K562 (cell line): ENCODE data around the gene IFT122. TPM values are rescaled to one million over a fixed set of nuclear protein-coding genes. Genes with fewer than 3 reads are reported as not detected.

Source experiments
- CBFA2T2 ChIP-seq: fragments of 450-650 bp; conservative IDR thresholded peaks from 2 replicates; pipeline ENCODE4 v1.6.1; 2017; ENCODE audit warnings: mild to moderate bottlenecking
- KAT7 ChIP-seq: sonication (generic); formaldehyde crosslinking; IDR thresholded peaks from 2 replicates; pipeline ENCODE4 v1.8.0; 2022; ENCODE audit warnings: missing genetic modification reagents, mild to moderate bottlenecking, borderline replicate concordance
- MEIS2 ChIP-seq: fragments of 450-650 bp; IDR thresholded peaks from 2 replicates; pipeline ENCODE4 v1.6.1; 2014; ENCODE audit warnings: mild to moderate bottlenecking; ENCODE audit not compliant: partially characterized antibody
- NCOA1 ChIP-seq: fragments of 450-650 bp; IDR thresholded peaks from 2 replicates; pipeline ENCODE4 v1.6.1; 2016; ENCODE audit warnings: low read depth
- NFYB ChIP-seq: IDR thresholded peaks from 2 replicates; pipeline ENCODE4 v1.6.1; 2011; ENCODE audit warnings: mild to moderate bottlenecking, moderate library complexity; ENCODE audit not compliant: insufficient read length; ENCODE audit errors: extremely low read depth
- OTX1 ChIP-seq: fragments of 450-650 bp; formaldehyde crosslinking; IDR thresholded peaks from 2 replicates; pipeline ENCODE4 v1.4.0; 2022; ENCODE audit warnings: mild to moderate bottlenecking
- PURB ChIP-seq: sonication (generic); formaldehyde crosslinking; IDR thresholded peaks from 2 replicates; pipeline ENCODE4 v1.9.0; 2021; ENCODE audit warnings: low read depth, mild to moderate bottlenecking, missing genetic modification reagents
- RBM25 ChIP-seq: fragments of 200-400 bp; formaldehyde crosslinking; IDR thresholded peaks from 2 replicates; pipeline ENCODE4 v1.6.1; 2018; ENCODE audit warnings: low read length, low read depth, moderate library complexity; ENCODE audit not compliant: severe bottlenecking
- SIN3A ChIP-seq, 2 experiments: fragments of 150-350 bp in 1 of 2; IDR thresholded peaks; 2 replicates each; pipeline ENCODE4 v1.6.1; 2011 to 2016; ENCODE audit warnings: borderline replicate concordance in 2 of 2, low read depth in 2 of 2, low read length in 2 of 2, mild to moderate bottlenecking in 2 of 2, moderate library complexity in 2 of 2; ENCODE audit not compliant: control insufficient read depth in 1 of 2
- SREBF2 ChIP-seq: sonication (generic); formaldehyde crosslinking; IDR thresholded peaks from 2 replicates; pipeline ENCODE4 v1.4.0; 2020; ENCODE audit warnings: mild to moderate bottlenecking, missing genetic modification reagents
- U2AF2 ChIP-seq: fragments of 200-400 bp; formaldehyde crosslinking; optimal IDR thresholded peaks from 2 replicates; pipeline ENCODE3; 2017; ENCODE audit warnings: low read depth, mild to moderate bottlenecking, low read length
- XRCC4 ChIP-seq: IDR thresholded peaks from one replicate; pipeline ENCODE4 v1.6.1; 2011; ENCODE audit not compliant: insufficient read depth, insufficient read length; ENCODE audit errors: extremely low read depth
- ZEB2 ChIP-seq: fragments of 450-650 bp; IDR thresholded peaks from 2 replicates; pipeline ENCODE4 v1.6.1; 2016
- ZNF12 ChIP-seq: sonication (generic); formaldehyde crosslinking; IDR thresholded peaks from 2 replicates; pipeline ENCODE4 v1.4.0; 2020; ENCODE audit warnings: mild to moderate bottlenecking, missing genetic modification reagents
- polyA plus RNA-seq, 8 experiments: library from polyadenylated mRNA; depleted of rRNA in 4 of 8; stranded (reverse) in 5 of 8; unstranded in 3 of 8; fragments of >200 nt; fragmentation: Nextera tagmentation in 2 of 8; fragmentation: Illumina TruSeq in 1 of 8; extraction: Ambion mirVana in 2 of 8; extraction: Trizol in 1 of 8; gene quantifications; 2 replicates each; pipeline versions ENCODE4 v1.2.1 to v1.2.3, GENCODE V29; 2011 to 2014; ENCODE audit warnings: inconsistent platforms in 1 of 8, missing spikeins in 1 of 8
- total RNA-seq, 7 experiments: library from RNA; depleted of rRNA in 6 of 7; stranded (reverse); fragments of >200 nt in 6 of 7; fragmentation: Illumina TruSeq in 2 of 7; extraction: Trizol in 2 of 7; gene quantifications; 2 replicates each; pipeline versions ENCODE4 v1.2.1 to v1.2.3, GENCODE V29; 2011 to 2021; ENCODE audit warnings: low replicate concordance in 1 of 7
- TF ChIP-seq, protein P1 (sequence below): fragments of 450-650 bp; IDR thresholded peaks from 2 replicates; pipeline ENCODE4 v1.6.1; 2016; ENCODE audit warnings: antibody characterized with exemption
- TF ChIP-seq, protein P2 (sequence below): fragments of 450-650 bp; formaldehyde crosslinking; IDR thresholded peaks from 2 replicates; pipeline ENCODE4 v1.4.0; 2020; ENCODE audit warnings: mild to moderate bottlenecking, moderate library complexity
- TF ChIP-seq, protein P3 (sequence below), 2 experiments: fragments of 200-800 bp in 1 of 2; sonication (Bioruptor generic) in 1 of 2; sonication (generic) in 1 of 2; formaldehyde crosslinking in 1 of 2; IDR thresholded peaks in 1 of 2; conservative IDR thresholded peaks in 1 of 2; 2 replicates each; pipeline versions ENCODE4 v1.5.0 to v1.6.1; 2016 to 2020; ENCODE audit warnings: missing compliant biosample characterization in 1 of 2, missing genetic modification characterization in 1 of 2, missing genetic modification reagents in 1 of 2
- TF ChIP-seq, protein P4 (sequence below): fragments of 450-650 bp; IDR thresholded peaks from 2 replicates; pipeline ENCODE4 v1.6.1; 2017; ENCODE audit warnings: antibody characterized with exemption

The IFT122 gene
- total and polyA plus RNA-seq, 9 of the 15 experiments (the other 6 are each of a cell fraction or from before 2014, with no cell fraction given): 2.4 to 11.5 (median 7.7) TPM

DNA sequence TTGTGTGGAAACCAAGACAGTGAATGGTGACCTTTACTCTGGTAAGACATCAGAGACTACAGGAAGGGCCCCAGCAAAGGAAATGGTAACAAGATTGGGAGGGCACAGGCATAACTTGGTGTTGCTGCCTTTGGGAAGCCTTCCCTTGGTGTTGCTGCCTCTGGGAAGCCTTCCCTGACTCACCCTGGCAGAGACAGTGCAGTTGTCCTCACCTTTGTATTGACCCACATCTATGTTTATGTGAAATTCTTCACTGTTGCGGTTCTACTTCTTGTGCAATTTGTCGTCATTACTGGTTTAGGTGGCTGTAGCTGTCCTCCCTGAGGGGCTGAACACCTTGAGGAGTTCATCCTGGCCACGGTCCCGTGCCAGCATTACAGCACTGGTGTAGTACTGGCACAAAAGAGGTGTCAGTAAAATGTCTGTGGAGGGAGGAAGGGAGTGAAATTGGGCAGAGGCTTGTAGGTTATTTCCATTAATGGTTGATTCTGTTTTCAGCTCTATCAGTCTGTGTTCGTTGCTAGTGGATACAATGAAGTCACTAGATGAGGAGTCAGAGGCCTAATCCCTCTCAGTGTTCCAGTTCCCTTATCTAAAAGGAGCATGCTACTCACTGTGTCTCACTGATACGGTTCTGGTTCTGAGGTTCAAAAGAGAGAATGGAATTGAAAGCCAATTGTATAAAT is 21.6 kb downstream of the IFT122 start (continued):
- no peak for TF ChIP-seq SIN3A (IDR thresholded peaks at IDR 0.05; ENCODE audit: borderline replicate concordance in 2 of 2, control insufficient read depth in 1 of 2, low read depth in 2 of 2, low read length in 2 of 2)
- TF ChIP-seq, protein P1, sequence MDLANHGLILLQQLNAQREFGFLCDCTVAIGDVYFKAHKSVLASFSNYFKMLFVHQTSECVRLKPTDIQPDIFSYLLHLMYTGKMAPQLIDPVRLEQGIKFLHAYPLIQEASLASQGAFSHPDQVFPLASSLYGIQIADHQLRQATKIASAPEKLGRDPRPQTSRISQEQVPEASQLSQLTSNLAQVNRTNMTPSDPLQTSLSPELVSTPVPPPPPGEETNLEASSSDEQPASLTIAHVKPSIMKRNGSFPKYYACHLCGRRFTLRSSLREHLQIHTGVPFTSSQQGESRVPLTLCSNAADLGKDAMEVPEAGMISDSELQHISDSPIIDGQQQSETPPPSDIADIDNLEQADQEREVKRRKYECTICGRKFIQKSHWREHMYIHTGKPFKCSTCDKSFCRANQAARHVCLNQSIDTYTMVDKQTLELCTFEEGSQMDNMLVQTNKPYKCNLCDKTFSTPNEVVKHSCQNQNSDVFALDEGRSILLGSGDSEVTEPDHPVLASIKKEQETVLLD: no peak
- TF ChIP-seq KAT7 (CRISPR knock-in tag): no peak
- TF ChIP-seq, protein P2, sequence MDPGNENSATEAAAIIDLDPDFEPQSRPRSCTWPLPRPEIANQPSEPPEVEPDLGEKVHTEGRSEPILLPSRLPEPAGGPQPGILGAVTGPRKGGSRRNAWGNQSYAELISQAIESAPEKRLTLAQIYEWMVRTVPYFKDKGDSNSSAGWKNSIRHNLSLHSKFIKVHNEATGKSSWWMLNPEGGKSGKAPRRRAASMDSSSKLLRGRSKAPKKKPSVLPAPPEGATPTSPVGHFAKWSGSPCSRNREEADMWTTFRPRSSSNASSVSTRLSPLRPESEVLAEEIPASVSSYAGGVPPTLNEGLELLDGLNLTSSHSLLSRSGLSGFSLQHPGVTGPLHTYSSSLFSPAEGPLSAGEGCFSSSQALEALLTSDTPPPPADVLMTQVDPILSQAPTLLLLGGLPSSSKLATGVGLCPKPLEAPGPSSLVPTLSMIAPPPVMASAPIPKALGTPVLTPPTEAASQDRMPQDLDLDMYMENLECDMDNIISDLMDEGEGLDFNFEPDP (CRISPR knock-in tag): no peak
- TF ChIP-seq NCOA1: peak; percentile 69
- TF ChIP-seq ZEB2: no peak; the same call in 1 of the 2 replicates
- TF ChIP-seq U2AF2: no peak
- TF ChIP-seq XRCC4: no peak
- no peak for TF ChIP-seq RBM25
- no peak for TF ChIP-seq SREBF2 (CRISPR knock-in tag)
- TF ChIP-seq, protein P3, sequence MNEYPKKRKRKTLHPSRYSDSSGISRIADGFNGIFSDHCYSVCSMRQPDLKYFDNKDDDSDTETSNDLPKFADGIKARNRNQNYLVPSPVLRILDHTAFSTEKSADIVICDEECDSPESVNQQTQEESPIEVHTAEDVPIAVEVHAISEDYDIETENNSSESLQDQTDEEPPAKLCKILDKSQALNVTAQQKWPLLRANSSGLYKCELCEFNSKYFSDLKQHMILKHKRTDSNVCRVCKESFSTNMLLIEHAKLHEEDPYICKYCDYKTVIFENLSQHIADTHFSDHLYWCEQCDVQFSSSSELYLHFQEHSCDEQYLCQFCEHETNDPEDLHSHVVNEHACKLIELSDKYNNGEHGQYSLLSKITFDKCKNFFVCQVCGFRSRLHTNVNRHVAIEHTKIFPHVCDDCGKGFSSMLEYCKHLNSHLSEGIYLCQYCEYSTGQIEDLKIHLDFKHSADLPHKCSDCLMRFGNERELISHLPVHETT (CRISPR knock-in tag; conservative IDR thresholded peaks at IDR 0.05 in 1 of 2, IDR thresholded peaks at IDR 0.05 in 1 of 2): peak in 1 of 2 experiments; percentile 81; a peak in 2 of 4 replicates
- no peak for TF ChIP-seq NFYB
- TF ChIP-seq OTX1 (CRISPR knock-in tag): no peak
- no peak for TF ChIP-seq PURB
- peak; percentile 50 for TF ChIP-seq MEIS2
- no peak for TF ChIP-seq ZNF12 (CRISPR knock-in tag)
- TF ChIP-seq, protein P4, sequence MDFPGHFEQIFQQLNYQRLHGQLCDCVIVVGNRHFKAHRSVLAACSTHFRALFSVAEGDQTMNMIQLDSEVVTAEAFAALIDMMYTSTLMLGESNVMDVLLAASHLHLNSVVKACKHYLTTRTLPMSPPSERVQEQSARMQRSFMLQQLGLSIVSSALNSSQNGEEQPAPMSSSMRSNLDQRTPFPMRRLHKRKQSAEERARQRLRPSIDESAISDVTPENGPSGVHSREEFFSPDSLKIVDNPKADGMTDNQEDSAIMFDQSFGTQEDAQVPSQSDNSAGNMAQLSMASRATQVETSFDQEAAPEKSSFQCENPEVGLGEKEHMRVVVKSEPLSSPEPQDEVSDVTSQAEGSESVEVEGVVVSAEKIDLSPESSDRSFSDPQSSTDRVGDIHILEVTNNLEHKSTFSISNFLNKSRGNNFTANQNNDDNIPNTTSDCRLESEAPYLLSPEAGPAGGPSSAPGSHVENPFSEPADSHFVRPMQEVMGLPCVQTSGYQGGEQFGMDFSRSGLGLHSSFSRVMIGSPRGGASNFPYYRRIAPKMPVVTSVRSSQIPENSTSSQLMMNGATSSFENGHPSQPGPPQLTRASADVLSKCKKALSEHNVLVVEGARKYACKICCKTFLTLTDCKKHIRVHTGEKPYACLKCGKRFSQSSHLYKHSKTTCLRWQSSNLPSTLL: no peak
- TF ChIP-seq CBFA2T2: peak; percentile 94
